Fibroblast of pulmonary artery (primary cell): ENCODE measurements around the gene SEC14L5.

ENCODE experiments used
- DNase-seq: peaks from one replicate; pipeline ENCODE4 v3.0.0-alpha.2; 2010; ENCODE audit warnings: low read depth
- H3K4me3 ChIP-seq: replicated peaks from 2 replicates; pipeline ENCODE4 v1.5.1; 2011; ENCODE audit warnings: low read depth, mild to moderate bottlenecking, control low read depth, low read length, moderate library complexity
- TF ChIP-seq, protein P1 (sequence below): IDR thresholded peaks from 2 replicates; pipeline ENCODE4 v1.5.1; 2011; ENCODE audit warnings: mild to moderate bottlenecking, control low read depth, low read length, inconsistent platforms; ENCODE audit errors: missing control alignments

The SEC14L5 gene

DNA sequence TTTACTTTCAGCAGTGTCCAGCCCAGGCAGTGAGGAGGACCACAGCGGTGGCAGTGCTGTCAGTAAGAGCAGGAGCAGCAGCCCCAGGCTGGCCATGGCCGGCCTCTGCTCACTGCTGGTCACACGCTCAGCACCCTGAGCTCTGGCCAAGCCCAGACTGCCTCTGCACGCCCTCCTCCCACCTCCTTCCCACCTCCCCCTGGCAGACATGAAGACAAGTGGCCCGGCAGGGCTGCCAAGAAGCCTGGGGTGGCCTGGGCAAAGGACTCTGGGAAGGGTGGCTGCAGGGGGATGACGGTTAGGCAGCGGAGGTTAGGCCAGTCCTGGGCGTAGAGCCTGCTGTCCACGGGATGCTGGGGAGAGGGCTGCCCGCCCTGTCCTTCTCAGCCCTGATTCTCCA, 107.7 kb downstream of the SEC14L5 start, which contains the start of gene C16orf89:
Gene C16orf89, minus strand, starts transcription at position 144 of the 400 bp plus-strand sequence. Its CDS starts 48 bp downstream, at position 96.
- TF ChIP-seq, protein P1, sequence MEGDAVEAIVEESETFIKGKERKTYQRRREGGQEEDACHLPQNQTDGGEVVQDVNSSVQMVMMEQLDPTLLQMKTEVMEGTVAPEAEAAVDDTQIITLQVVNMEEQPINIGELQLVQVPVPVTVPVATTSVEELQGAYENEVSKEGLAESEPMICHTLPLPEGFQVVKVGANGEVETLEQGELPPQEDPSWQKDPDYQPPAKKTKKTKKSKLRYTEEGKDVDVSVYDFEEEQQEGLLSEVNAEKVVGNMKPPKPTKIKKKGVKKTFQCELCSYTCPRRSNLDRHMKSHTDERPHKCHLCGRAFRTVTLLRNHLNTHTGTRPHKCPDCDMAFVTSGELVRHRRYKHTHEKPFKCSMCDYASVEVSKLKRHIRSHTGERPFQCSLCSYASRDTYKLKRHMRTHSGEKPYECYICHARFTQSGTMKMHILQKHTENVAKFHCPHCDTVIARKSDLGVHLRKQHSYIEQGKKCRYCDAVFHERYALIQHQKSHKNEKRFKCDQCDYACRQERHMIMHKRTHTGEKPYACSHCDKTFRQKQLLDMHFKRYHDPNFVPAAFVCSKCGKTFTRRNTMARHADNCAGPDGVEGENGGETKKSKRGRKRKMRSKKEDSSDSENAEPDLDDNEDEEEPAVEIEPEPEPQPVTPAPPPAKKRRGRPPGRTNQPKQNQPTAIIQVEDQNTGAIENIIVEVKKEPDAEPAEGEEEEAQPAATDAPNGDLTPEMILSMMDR = no peak
- no peak for DNase-seq
- no peak within 1 kb of the TSS for H3K4me3 ChIP-seq

GRCh38 chr16:5066511-5066910, 108.4 kb downstream of the SEC14L5 start:
- H3K4me3 ChIP-seq = no peak overlapping the region
- TF ChIP-seq, protein P1 = no peak
- no peak for DNase-seq
